Epithelial cell of proximal tubule (primary cell): ENCODE measurements around the gene CTNNA2. TPM values are rescaled to one million over a fixed set of nuclear protein-coding genes. Genes with fewer than 3 reads are reported as not detected.

Experiments
- DNase-seq: peaks from one replicate; pipeline ENCODE4 v3.0.0-alpha.2; 2011; ENCODE audit warnings: low read depth
- H3K4me3 ChIP-seq: 2 replicates; pipeline ENCODE4 v1.5.1; 2011; ENCODE audit warnings: low read depth, mild to moderate bottlenecking, low read length
- CTCF ChIP-seq: conservative IDR thresholded peaks from 2 replicates; pipeline ENCODE4 v1.5.1; 2012; ENCODE audit warnings: low read depth, mild to moderate bottlenecking, low read length
- total RNA-seq: library from RNA; depleted of rRNA; stranded (reverse); fragments of >200 nt; gene quantifications from 2 replicates; pipeline ENCODE4 v1.2.3, GENCODE V29; 2015

CTNNA2 gene
- total RNA-seq, 1 donor from 2014 or later: 0.06 TPM

GRCh38 chr2:80579756-80580155, 1066.9 kb downstream of the CTNNA2 start:
- no peak for DNase-seq
- TF ChIP-seq CTCF: no peak
- no peak overlapping the region for H3K4me3 ChIP-seq

- no peak for TF ChIP-seq CTCF
- DNase-seq: no peak
- H3K4me3 ChIP-seq: no peak overlapping the region
Measured at GRCh38 chr2:80591233-80591632, 1078.4 kb downstream of the CTNNA2 start.

- no peak overlapping the region for H3K4me3 ChIP-seq
- TF ChIP-seq CTCF: no peak
- no peak for DNase-seq
Measured at GRCh38 chr2:80592106-80592505, 1079.3 kb downstream of the CTNNA2 start.

GRCh38 chr2:80610108-80610507, 1097.3 kb downstream of the CTNNA2 start:
- DNase-seq: no peak
- no peak for TF ChIP-seq CTCF
- no peak overlapping the region for H3K4me3 ChIP-seq

GRCh38 chr2:80621656-80622055, 1108.8 kb downstream of the CTNNA2 start:
- DNase-seq: no peak
- no peak for TF ChIP-seq CTCF
- no peak overlapping the region for H3K4me3 ChIP-seq

GRCh38 chr2:80624062-80624461, 1111.2 kb downstream of the CTNNA2 start:
- no peak overlapping the region for H3K4me3 ChIP-seq
- TF ChIP-seq CTCF: no peak
- no peak for DNase-seq

- no peak for TF ChIP-seq CTCF
- no peak overlapping the region for H3K4me3 ChIP-seq
- no peak for DNase-seq
Measured at GRCh38 chr2:80634590-80634989, 1121.7 kb downstream of the CTNNA2 start.
